NCI-H82 treated with DMSO at 0.1 percent for 48 hours (cell line): ENCODE measurements around the gene FCAR.
"Not testable (repeated sequence)": the region's sequence is repeated elsewhere in the genome, so short reads cannot be mapped to it uniquely, and the experiment has no call there.

ENCODE experiments used
- DNase-seq: peaks from one replicate; lab custom pipeline; 2025; ENCODE audit not compliant: unreplicated experiment; lab: John Stamatoyannopoulos, UW

FCAR gene

DNA sequence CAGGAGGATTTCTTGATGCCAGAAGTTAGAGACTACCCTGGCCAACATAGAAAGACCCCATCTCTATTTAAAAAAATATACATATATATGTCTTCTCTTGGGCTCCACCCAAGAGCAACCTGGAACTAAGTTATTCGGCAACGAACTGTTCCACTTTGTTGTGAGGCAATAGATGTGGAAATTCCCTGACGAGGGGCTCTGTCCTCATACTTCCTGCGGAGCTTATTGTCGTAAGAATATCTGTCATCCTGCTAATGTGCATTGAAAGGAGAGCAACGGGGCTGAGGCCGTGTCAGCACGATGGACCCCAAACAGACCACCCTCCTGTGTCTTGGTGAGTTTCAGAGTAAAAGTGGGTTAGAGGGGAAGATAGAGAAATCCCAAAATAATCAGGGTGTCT, at the start of gene FCAR:
Gene FCAR, plus strand, starts transcription at position 246 of the 400 bp plus-strand sequence. Its CDS starts 55 bp downstream, at position 301.
- DNase-seq, result no peak

DNA sequence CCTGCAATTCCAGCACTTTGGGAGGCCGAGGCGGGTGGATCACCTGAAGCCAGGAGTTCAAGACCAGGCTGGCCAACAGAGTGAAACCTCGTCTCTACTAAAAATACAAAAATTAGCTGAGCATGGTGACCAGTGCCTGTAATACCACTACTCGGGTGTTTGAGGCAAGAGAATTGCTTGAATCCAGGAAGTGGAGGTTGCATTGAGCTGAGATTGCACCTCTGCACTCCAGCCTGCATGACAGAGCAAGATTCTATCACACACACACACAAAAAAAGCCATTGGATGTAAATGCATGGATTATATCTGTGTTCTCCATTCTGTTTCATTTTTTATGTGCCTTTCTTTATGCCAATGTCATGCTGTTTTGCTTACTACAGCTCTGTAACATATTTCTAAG, 49.6 kb upstream of the FCAR start:
- DNase-seq, result not testable (repeated sequence)

DNA sequence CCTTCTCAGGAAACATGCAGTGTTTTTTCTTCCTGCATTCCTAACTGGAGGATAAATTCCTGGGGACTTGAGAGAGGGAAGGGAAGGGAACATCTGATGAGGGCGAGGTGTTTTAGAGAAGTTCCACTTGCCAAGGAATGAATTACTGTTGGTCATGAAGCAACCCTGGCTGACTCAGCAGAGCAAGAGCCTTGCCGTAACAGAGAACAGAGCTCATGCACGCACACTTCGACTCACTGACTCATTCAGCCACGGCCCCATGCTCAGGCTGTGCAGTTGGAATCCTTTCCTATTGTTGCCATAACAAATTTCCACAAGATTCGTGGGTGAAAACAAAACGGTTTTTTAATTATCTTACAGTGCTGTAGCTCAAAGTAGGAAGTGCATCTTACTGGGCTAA, 48.7 kb upstream of the FCAR start:
- DNase-seq, result not testable (repeated sequence)

DNA sequence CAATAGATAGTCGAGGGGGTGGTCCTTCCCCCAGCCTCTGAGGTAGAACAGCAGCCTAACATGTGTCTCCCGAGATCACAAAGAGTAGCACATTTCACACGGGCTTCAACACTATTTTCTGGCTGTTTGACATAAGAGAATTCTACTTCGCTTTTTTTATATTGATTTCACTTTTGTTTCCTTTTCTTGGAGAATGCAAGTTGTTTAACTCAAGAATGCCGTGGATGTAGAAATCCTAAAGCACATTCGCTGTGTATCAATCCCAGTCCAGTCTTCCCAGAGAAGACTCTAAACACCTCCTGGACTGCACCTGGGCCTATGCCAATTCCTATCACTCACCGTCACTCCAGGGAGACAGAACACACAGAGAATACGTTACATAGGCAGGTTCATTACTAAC, 46.0 kb upstream of the FCAR start:
- not testable (repeated sequence) for DNase-seq

DNA sequence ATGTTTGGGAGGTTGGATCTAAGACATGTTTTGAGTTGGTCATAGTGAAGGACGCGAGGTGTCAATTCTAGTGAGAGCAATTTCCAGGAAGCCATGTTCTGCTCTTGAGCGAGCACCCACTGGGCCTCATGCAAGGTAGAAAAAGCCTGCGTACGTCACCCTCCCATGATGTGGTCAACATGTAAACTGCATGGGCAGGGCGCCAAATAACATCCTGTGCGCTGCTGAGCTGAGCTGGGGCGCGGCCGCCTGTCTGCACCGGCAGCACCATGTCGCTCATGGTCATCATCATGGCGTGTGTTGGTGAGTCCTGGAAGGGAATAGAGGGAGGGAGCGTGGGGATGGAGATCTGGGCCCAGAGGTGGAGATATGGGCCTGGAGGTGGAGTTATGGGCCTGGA, 41.5 kb upstream of the FCAR start, which contains the start of gene KIR2DS4:
Gene KIR2DS4, plus strand, starts transcription at position 181 of the 400 bp plus-strand sequence.
- not testable (repeated sequence) for DNase-seq

DNA sequence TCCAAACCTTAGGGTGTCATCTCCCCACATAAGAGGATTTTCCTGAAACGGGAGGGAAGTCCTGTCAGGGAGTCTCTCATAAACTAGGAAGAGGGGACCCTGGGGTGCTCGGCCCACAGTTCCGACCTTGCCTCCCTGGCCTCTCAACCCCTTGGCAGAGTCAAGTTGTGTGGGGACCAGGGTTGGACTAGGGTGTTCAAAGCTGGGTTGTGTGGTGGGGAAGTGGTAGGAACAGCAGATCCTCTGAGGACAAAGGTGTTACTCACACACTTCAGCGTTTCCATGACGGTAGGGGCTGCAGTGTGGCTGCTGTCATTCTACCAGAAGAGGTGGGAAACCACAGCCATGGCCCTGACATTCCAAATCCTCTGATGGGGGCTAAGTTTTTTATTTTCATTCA, 38.9 kb upstream of the FCAR start:
- DNase-seq, result not testable (repeated sequence)

DNA sequence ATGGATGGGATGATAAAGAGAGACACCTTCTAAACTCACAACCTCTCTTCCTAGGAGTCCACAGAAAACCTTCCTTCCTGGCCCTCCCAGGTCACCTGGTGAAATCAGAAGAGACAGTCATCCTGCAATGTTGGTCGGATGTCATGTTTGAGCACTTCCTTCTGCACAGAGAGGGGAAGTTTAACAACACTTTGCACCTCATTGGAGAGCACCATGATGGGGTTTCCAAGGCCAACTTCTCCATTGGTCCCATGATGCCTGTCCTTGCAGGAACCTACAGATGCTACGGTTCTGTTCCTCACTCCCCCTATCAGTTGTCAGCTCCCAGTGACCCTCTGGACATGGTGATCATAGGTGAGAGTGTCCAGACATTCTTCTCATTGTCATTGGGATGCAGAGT, 36.5 kb upstream of the FCAR start:
- not testable (repeated sequence) for DNase-seq

DNA sequence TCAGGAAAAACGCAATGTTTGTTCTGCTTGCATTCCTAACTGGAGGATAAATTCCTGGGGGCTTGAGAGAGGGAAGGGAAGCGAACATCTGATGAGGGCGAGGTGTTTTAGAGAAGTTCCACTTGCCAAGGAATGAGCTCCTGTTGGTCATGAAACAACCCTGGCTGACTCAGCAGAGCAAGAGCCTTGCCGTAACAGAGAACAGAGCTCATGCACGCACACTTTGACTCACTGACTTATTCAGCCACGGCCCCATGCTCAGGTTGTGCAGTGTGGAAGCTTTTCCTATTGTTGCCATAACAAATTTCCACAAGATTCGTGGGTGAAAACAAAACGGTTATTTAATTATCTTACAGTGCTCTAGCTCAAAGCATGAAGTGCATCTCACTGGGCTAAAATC, 30.9 kb upstream of the FCAR start:
- DNase-seq, result not testable (repeated sequence)

DNA sequence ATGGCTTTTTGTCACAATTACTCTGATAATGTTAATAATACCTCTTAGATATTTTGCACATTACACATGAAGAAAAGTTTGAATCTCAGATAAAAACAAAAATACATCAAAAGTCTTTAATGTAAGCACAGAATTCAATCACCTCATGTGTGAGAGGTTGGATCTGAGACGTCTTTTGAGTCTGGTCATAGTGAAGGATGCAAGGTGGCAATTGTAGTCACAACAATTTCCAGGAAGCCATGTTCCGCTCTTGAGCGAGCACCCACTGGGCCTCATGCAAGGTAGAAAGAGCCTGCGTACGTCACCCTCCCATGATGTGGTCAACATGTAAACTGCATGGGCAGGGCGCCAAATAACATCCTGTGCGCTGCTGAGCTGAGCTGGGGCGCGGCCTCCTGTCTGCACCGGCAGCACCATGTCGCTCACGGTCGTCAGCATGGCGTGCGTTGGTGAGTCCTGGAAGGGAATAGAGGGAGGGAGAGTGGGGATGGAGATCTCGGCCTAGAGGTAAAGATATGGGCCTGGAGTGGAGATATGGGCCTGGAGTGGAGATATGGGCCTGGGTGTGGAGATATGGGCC, 23.9 kb upstream of the FCAR start, which contains the start of gene KIR3DL2:
Gene KIR3DL2, plus strand, starts transcription at position 383 of the 580 bp plus-strand sequence. Its CDS starts 33 bp downstream, at position 416.
- DNase-seq, result not testable (repeated sequence)

DNA sequence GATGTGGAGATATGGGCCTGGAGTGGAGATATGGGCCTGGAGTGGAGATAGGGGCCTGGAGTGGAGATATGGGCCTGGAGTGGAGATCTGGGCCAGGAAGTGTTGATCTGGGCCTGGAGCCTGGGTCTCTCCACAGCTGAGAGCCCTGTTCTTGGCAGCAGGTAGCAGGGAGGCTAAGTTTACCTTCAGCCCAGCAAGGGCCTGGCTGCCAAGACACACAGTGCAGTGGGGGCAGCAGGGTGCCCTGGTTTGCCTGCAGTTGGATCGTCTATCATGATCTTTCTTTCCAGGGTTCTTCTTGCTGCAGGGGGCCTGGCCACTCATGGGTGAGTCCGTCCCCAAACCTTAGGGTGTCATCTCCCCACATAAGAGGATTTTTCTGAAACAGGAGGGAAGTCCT, 23.1 kb upstream of the FCAR start:
- DNase-seq, result no peak

DNA sequence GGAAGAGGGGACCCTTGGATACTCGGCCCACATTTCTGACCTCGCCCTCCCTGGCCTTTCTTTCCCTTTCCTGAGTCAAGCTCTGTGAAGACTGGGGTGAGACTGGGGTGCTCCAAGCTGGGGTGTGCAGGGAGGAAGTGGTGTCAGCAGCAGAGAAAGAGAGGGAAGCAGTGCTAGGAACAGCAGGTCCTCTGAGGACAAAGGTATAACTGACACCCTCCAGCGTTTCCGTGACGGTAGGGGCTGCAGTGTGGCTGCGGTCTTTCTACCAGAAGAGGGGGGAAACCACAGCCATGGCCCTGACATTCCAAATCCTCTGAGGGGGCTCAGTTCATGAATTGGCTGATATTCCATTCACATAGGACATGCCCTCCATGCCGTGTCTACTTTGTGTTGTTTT, 22.7 kb upstream of the FCAR start:
- no peak for DNase-seq

DNA sequence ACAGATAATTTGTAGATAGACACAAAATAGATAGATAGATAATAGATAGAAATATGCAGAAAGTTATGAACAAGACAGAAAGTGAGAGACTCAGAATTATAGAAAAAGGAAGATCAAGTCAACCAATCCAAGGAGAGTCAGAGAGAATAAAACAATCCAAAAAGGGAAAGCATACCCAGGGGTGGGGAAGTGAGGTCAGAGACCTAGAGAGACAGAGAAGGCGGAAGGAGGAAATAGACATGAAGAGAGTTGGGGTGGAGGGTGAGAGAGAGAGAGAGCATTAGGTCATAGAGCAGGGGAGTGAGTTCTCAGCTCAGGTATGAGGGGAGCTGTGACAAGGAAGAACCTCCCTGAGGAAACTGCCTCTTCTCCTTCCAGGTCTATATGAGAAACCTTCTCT, 18.8 kb upstream of the FCAR start:
- DNase-seq, result not testable (repeated sequence)

DNA sequence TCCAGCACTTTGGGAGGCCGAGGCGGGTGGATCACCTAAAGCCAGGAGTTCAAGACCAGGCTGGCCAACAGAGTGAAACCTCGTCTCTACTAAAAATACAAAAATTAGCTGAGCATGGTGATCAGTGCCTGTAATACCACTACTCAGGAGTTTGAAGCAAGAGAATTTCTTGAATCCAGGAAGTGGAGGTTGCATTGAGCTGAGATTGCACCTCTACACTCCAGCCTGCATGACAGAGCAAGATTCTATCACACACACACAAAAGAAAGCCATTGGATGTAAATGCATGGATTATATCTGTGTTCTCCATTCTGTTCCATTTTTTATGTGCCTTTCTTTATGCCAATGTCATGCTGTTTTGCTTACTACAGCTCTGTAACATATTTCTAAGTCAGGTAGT, 15.6 kb upstream of the FCAR start:
- DNase-seq, result not testable (repeated sequence)

DNA sequence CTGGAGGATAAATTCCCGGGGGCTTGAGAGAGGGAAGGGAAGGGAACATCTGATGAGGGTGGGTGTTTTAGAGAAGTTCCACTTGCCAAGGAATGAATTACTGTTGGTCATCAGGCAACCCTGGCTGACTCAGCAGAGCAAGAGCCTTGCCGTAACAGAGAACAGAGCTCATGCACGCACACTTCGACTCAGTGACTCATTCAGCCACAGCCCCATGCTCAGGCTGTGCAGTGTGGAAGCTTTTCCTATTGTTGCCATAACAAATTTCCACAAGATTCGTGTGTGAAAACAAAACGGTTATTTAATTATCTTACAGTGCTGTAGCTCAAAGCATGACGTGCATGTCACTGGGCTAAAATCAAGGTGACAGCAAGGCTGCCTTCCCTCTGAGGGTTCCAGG, 14.6 kb upstream of the FCAR start:
- DNase-seq, result not testable (repeated sequence)

DNA sequence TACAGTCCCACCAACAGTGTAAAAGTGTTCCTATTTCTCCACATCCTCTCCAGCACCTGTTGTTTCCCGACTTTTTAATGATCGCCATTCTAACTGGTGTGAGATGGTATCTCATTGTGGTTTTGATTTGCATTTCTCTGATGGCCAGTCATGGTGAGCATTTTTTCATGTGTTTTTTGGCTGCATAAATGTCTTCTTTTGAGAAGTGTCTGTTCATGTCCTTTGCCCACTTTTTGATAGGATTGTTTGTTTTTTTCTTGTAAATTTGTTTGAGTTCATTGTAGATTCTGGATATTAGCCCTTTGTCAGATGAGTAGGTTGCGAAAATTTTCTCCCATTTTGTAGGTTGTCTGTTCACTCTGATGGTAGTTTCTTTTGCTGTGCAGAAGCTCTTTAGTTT, 10.6 kb upstream of the FCAR start:
- not testable (repeated sequence) for DNase-seq

DNA sequence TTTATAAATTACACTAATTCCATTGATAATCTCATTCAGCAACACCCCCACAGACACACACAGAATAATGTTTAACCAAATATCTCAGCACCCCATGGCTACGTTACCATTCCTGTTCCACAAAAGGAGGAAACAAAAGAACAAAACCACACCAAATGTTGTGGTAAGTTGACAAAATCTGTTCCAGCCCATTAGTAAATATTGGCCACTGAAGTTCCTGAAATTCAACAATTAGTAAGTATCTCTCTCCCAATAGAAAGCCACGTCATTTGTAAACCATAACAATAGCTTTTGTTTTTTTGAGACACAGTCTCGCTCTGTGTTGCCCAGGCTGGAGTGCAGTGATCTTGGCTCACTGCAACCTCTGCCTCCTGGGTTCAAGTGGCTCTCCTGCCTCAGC, 2.3 kb upstream of the FCAR start:
- no peak for DNase-seq

DNA sequence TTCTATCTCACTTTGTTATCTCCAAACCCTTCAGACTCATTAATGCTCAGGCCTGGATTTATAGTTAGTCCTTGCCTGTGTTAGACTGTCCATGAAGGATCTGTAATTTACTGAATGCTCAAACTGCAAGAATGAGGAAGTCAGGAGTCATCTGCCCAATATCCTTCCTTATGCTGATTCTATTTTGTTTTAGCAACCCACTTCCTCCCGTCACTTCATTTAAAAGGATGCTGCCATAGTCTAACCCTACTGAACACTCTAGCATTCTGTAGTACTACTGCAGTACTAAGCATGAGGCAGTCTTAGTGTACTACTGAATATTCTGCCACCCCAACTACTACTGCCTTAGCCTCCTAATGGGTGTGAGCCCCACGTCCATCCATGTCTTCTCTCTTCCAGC, 1.5 kb downstream of the FCAR start:
- no peak for DNase-seq

DNA sequence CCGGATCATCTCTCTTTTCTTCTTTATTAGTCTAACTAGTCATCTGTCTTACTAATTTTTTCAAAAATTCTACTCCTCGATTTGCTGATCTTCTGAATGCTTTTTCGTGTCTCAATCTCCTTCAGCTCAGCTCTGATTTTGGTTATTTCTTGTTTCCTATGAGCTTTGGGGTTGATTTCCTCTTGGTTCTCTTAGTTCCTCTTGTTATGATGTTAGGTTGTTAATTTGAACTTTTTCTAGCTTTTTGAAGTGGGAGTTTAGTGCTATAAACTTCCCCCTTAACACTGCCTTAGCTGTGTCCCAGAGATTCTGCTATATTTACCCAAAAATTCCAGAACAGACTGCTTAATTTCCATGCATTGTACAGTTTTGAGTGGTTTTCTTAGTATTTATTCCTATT, 3.4 kb downstream of the FCAR start:
- no peak for DNase-seq

DNA sequence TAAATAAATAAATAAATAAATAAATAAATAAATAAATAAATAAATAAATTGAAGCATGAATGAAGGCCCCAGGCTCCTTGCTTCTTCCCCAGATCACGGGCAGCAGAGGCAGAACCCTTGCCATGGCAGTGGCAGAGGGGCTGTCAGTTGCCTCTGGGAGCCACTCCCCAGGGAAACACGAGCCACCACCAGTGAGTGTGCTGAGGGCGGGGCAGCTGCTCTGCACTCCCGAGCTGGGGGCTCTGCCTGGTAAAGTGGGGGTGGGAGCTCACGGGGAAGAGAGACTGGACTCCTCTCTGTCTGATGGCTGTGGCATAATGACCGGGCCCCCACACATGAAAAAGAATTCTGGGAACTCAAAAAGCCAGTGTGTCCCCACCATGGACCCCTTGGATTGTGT, 7.8 kb downstream of the FCAR start:
- no peak for DNase-seq

DNA sequence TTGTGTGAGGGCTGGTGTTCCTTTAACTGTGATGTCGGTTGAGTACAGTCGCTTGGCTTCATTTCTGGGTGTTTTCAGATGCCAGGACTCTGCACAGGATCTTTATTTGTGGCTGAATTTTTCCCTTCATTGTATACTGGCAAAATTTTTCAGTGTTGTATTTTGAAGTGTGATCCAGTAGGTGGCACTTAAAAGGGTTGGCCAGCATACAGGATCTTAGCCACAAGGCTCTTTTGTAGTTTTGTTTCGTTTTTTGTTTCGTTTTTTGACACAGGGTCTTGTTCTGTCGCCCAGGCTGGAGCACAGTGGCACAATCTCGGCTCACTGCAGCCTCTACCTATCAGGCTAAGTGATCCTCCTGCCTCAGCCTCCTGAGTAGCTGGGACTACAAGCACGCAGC, 8.7 kb downstream of the FCAR start:
- no peak for DNase-seq

DNA sequence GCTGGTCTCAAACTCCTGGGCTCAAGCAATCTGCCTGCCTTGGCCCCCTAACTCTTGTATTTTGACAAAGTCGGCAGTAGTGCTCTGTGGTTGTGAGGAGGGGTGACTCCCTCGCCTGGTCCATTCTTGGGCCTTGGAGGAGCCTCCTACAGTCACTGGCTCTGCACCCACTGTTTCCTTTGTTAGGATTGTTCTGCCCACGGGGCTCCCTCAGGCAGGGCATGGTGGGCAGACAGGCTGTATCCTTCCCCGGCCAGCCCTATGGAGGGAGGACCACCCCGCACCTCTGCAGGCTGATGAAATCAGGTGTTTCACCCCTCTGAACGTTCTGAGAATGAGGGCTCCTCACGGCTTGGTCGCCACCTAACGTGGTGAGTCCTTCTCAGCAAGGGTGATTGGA, 9.2 kb downstream of the FCAR start:
- DNase-seq, result no peak

DNA sequence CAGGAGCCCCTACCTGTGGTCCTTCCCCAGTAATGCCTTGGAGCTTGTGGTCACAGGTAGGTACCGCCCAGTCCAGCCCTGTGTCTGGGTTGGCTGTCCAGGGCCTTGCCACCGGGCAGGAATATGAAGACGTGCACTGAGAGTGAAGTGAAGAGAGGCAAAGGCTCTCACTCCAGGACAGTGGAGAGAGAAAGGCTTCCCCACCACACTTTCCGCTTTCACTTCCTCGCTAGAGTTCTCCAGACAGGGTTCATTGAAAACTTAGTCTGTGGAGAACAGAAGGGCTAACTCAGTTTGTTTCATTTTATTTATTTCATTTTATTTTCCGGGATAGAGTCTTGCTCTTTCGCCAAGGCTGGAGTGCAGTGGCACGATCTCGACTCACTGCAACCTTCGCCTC, 14.2 kb downstream of the FCAR start:
- DNase-seq, result no peak

DNA sequence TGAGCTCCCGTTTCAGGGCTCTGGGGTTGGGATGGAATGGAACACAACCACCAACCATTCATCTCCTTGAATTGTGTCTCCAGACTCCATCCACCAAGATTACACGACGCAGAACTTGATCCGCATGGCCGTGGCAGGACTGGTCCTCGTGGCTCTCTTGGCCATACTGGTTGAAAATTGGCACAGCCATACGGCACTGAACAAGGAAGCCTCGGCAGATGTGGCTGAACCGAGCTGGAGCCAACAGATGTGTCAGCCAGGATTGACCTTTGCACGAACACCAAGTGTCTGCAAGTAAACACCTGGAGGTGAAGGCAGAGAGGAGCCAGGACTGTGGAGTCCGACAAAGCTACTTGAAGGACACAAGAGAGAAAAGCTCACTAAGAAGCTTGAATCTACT, 15.5 kb downstream of the FCAR start:
- no peak for DNase-seq
